HL-60 (cell line): ENCODE measurements around the gene ARMC5.

ENCODE experiments used
- DNase-seq, 2 experiments: peaks; one replicate each; pipeline ENCODE4 v3.0.0-alpha.2; 2010 to 2020; ENCODE audit warnings: low read depth in 1 of 2, low spot score in 1 of 2
- H3K27ac ChIP-seq: fragments of 250-450 bp; sonication (Bioruptor Pico); replicated peaks from 2 replicates; pipeline ENCODE4 v1.5.1; 2020; ENCODE audit warnings: mild to moderate bottlenecking, moderate library complexity
- H3K27me3 ChIP-seq: fragments of 250-450 bp; sonication (Bioruptor Pico); 2 replicates; pipeline ENCODE4 v1.5.1; 2021; ENCODE audit warnings: mild to moderate bottlenecking, moderate library complexity; ENCODE audit not compliant: insufficient read depth, poor library complexity, severe bottlenecking
- H3K4me3 ChIP-seq: replicated peaks from 2 replicates; pipeline ENCODE4 v1.5.1; 2011; ENCODE audit warnings: mild to moderate bottlenecking, control low read depth, low read length; ENCODE audit not compliant: insufficient read depth
- GABPA ChIP-seq: IDR thresholded peaks from 2 replicates; pipeline ENCODE4 v1.6.1; 2012; ENCODE audit warnings: low read depth
- POLR2AphosphoS5 ChIP-seq: IDR thresholded peaks from 2 replicates; pipeline ENCODE4 v1.6.1; 2012; ENCODE audit warnings: low read depth
- REST ChIP-seq: IDR thresholded peaks from 2 replicates; pipeline ENCODE4 v1.6.1; 2012; ENCODE audit warnings: low read depth; ENCODE audit not compliant: insufficient replicate concordance
- SPI1 ChIP-seq: IDR thresholded peaks from 2 replicates; pipeline ENCODE4 v1.6.1; 2012; ENCODE audit warnings: low read depth, mild to moderate bottlenecking, borderline replicate concordance
- TF ChIP-seq, protein P1 (sequence below): IDR thresholded peaks from one replicate; pipeline ENCODE4 v1.5.1; 2011; ENCODE audit warnings: low read length, control low read depth, inconsistent platforms; ENCODE audit not compliant: insufficient read depth

Gene ARMC5

DNA sequence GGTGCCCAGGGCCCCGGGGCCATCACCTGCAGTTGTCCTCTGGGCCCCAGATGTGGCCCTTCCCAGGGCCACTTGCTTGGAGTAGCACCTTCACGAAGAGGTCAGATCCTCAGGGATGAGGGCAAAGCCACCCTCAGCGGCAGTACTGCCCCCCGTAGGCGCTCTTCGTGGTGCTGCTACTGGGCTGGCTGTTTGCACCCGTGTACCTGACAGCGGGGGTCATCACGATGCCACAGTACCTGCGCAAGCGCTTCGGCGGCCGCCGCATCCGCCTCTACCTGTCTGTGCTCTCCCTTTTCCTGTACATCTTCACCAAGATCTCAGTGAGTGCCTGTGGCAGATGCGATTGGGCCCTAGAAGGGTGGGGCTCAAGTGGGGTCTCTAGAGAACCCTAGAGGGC is 26.3 kb downstream of the ARMC5 start:
- H3K27ac ChIP-seq = no peak overlapping the region
- no peak overlapping the region for H3K4me3 ChIP-seq
- TF ChIP-seq, protein P1, sequence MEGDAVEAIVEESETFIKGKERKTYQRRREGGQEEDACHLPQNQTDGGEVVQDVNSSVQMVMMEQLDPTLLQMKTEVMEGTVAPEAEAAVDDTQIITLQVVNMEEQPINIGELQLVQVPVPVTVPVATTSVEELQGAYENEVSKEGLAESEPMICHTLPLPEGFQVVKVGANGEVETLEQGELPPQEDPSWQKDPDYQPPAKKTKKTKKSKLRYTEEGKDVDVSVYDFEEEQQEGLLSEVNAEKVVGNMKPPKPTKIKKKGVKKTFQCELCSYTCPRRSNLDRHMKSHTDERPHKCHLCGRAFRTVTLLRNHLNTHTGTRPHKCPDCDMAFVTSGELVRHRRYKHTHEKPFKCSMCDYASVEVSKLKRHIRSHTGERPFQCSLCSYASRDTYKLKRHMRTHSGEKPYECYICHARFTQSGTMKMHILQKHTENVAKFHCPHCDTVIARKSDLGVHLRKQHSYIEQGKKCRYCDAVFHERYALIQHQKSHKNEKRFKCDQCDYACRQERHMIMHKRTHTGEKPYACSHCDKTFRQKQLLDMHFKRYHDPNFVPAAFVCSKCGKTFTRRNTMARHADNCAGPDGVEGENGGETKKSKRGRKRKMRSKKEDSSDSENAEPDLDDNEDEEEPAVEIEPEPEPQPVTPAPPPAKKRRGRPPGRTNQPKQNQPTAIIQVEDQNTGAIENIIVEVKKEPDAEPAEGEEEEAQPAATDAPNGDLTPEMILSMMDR = no peak
- TF ChIP-seq REST (no peak), GABPA (no peak), SPI1 (no peak), POLR2AphosphoS5 (no peak)
- H3K27me3 ChIP-seq = no peaks in the 10 kb centered on the region
- DNase-seq = no peak

DNA sequence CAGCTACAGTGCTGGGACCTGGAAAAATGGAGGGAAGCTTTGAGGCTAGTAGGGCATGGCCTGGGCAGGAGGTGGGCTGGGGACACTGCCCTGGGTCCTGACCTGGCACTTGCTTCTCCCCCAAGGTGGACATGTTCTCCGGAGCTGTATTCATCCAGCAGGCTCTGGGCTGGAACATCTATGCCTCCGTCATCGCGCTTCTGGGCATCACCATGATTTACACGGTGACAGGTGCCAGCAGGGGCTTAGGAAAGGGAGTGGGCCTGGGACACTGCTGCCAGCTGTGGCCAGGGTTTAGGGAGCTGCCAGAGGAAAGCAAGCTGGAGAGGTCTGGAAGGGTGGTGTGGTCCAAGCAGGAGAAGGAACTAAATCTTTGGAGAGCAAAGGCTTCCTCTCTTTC is 26.7 kb downstream of the ARMC5 start:
- Histone ChIP-seq H3K27me3 (no peaks in the 10 kb centered on the region), H3K4me3 (no peak overlapping the region), H3K27ac (no peak overlapping the region)
- no peak for DNase-seq
- no peak for TF ChIP-seq POLR2AphosphoS5
- TF ChIP-seq, protein P1 = no peak
- no peak for TF ChIP-seq REST
- no peak for TF ChIP-seq SPI1
- no peak for TF ChIP-seq GABPA

DNA sequence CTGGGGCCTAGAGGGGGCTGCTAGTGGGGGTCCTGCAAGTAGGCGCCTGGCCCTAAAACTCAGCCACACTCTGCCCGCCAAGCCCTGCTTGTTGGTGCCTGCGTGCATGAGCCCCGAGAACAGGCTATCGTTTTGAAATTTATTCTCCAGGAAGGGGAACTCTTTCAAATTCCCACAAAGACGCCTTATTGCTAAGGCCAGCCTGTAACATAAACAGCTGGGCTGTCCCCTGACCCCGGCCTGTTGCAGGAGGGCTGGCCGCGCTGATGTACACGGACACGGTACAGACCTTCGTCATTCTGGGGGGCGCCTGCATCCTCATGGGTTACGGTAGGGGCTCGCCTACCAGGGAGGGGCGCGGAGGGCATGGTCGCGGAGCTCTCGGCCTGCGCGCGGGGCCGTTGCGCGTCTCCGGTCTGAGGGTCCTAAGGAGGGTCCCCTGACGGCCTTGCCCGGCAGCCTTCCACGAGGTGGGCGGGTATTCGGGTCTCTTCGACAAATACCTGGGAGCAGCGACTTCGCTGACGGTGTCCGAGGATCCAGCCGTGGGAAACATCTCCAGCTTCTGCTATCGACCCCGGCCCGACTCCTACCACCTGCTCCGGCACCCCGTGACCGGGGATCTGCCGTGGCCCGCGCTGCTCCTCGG is 27.9 kb downstream of the ARMC5 start:
- no peaks in the 10 kb centered on the region for H3K27me3 ChIP-seq
- peak overlapping the region; percentile 28; the same call in 1 of the 2 replicates for H3K27ac ChIP-seq
- TF ChIP-seq GABPA = no peak
- TF ChIP-seq SPI1 = no peak
- TF ChIP-seq REST = no peak
- TF ChIP-seq, protein P1 = no peak
- TF ChIP-seq POLR2AphosphoS5 = no peak

More for the DNA sequence above, 27.9 kb downstream of the ARMC5 start:
- no peak for DNase-seq
- H3K4me3 ChIP-seq = peak overlapping the region; percentile 62
